Breast epithelium (tissue), 4 donors: ENCODE measurements around the gene FBXO24. TPM values are rescaled to one million over a fixed set of nuclear protein-coding genes. Genes with fewer than 3 reads are reported as not detected.
A peak's percentile ranks its signal among the peaks of the same experiment; 100 is the strongest.

Experiments used
- DNase-seq, 2 donors: peaks; one replicate each; pipeline ENCODE4 v3.0.0-alpha.2; 2019; ENCODE audit warnings: low spot score in 2 of 2
- H3K27ac ChIP-seq, 2 donors: fragments of 200-600 bp; sonication (generic) in 1 of 2; one replicate each; pipeline ENCODE4 v1.5.1; 2016 to 2019; ENCODE audit warnings: mild to moderate bottlenecking in 1 of 2
- H3K27me3 ChIP-seq, 2 donors: fragments of 200-600 bp; sonication (generic) in 1 of 2; one replicate each; pipeline versions ENCODE4 v1.5.1 to v1.6.0; 2017 to 2019; ENCODE audit warnings: control low read depth in 1 of 2, mild to moderate bottlenecking in 1 of 2
- H3K36me3 ChIP-seq: fragments of 200-600 bp; one replicate; pipeline ENCODE4 v1.5.1; 2019
- H3K4me1 ChIP-seq, 2 donors: fragments of 200-600 bp; sonication (generic); one replicate each; pipeline ENCODE4 v1.5.1; 2016 to 2019; ENCODE audit warnings: control low read depth in 1 of 2
- H3K4me3 ChIP-seq, 3 donors: fragments of 200-600 bp; sonication (generic); 1 replicate in 2 of 3; 2 replicates in 1 of 3; pipeline ENCODE4 v1.5.1; 2016 to 2019; ENCODE audit warnings: mild to moderate bottlenecking in 3 of 3, moderate library complexity in 2 of 3
- H3K9me3 ChIP-seq, 2 donors: fragments of 200-600 bp; sonication (generic) in 1 of 2; one replicate each; pipeline ENCODE4 v1.5.1; 2016 to 2019; ENCODE audit warnings: control low read depth in 1 of 2
- POLR2A ChIP-seq: fragments of 450-650 bp; IDR thresholded peaks from one replicate; pipeline ENCODE4 v1.6.1; 2016; ENCODE audit warnings: antibody characterized with exemption, mild to moderate bottlenecking, moderate library complexity
- POLR2AphosphoS5 ChIP-seq, 3 donors: sonication (generic); formaldehyde crosslinking; IDR thresholded peaks; one replicate each; pipeline ENCODE4 v1.6.1; 2017; ENCODE audit warnings: antibody characterized with exemption in 3 of 3
- intact Hi-C: fragments of 100-400 bp; cut with DNase I; formaldehyde crosslinking; loops from one replicate; pipeline ENCODE4 v1.15.1; 2023; ENCODE audit warnings: low total_unique reads
- total RNA-seq, 3 donors: library from RNA; depleted of rRNA; stranded (reverse); fragments of >200 nt; gene quantifications; one replicate each; pipeline ENCODE4 v1.1.0, GENCODE V29; 2016
- TF ChIP-seq, protein P1 (sequence below), 3 donors: fragments of 450-650 bp; IDR thresholded peaks; one replicate each; pipeline ENCODE4 v1.5.1; 2016 to 2017; ENCODE audit warnings: antibody characterized with exemption in 3 of 3, mild to moderate bottlenecking in 3 of 3, moderate library complexity in 3 of 3

FBXO24 gene
- total RNA-seq, 3 donors from 2014 or later: 0.59 to 0.98 TPM; not detected in 1

DNA sequence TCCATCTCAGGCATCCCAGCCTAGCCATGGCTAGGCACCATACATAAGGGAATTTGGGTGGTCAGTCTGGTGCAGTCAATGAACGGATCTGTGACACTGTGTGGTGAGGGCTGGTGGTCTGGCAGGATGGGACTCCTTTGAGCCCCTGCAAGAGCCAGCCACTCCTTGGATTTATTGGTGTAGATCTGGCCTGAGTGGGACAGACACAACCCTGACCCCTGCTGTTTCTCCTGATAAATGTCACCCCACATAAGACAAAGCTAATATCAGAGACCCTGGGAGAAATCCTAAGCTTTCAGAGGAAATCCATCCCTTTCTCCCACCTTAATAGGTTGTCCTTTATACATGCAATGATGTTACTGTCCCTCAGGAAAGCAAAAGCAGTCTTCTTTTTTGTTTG, 2.3 kb downstream of the FBXO24 start:
- peaks cover 5 to 14% of the 10 kb centered on the region in 2 donors for H3K4me1 ChIP-seq
- DNase-seq: no peak
- no peaks in the 10 kb centered on the region for H3K9me3 ChIP-seq
- intact Hi-C loops: no loop called here
- TF ChIP-seq, protein P1, sequence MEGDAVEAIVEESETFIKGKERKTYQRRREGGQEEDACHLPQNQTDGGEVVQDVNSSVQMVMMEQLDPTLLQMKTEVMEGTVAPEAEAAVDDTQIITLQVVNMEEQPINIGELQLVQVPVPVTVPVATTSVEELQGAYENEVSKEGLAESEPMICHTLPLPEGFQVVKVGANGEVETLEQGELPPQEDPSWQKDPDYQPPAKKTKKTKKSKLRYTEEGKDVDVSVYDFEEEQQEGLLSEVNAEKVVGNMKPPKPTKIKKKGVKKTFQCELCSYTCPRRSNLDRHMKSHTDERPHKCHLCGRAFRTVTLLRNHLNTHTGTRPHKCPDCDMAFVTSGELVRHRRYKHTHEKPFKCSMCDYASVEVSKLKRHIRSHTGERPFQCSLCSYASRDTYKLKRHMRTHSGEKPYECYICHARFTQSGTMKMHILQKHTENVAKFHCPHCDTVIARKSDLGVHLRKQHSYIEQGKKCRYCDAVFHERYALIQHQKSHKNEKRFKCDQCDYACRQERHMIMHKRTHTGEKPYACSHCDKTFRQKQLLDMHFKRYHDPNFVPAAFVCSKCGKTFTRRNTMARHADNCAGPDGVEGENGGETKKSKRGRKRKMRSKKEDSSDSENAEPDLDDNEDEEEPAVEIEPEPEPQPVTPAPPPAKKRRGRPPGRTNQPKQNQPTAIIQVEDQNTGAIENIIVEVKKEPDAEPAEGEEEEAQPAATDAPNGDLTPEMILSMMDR (IDR thresholded peaks at IDR 0.05): peak in 1 of 3 donors; percentile 22
- TF ChIP-seq POLR2AphosphoS5 (IDR thresholded peaks at IDR 0.05) (no peak), POLR2A (no peak)
- H3K4me3 ChIP-seq: no peak overlapping the region
- no peaks in the 10 kb centered on the region for H3K36me3 ChIP-seq
- H3K27ac ChIP-seq: no peak overlapping the region
- H3K27me3 ChIP-seq: no peaks in the 10 kb centered on the region

DNA sequence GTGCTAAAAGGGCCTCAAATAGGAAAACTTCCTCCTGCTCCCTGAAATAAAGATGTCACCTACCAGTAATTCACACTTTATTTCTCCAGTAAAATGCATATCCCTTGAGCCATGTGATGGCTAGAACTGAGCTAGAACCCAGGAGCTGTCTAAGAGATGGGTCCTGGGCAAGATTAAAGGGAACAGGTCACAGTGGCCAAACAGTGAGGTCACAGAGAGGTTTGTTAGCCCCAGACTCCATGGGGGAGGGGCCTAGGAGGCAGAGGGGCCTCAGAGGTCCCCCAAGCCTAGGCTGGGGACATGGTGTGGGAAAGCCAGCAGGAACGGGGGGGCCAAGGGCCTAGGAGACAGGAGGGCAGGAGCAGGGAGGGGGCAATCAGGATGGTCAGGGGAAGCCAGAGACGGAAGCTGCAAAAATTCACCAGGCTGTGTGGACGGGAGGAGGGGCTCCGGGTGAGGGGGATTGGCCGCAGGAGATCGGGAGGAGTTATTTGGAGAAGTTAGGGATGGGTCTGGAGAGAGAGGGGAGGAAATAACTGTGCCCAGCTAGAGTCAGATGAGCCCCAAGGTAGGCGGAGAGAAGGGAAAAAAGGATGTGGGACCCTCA, 3.3 kb downstream of the FBXO24 start:
- Histone ChIP-seq H3K27me3 (no peaks in the 10 kb centered on the region), H3K4me1 (peaks cover 0 to 9% of the 10 kb centered on the region in 2 donors), H3K27ac (peak overlapping the region in 1 of 2 donors; percentile 76), H3K36me3 (no peaks in the 10 kb centered on the region), H3K9me3 (no peaks in the 10 kb centered on the region), H3K4me3 (peak overlapping the region in 2 of 3 donors; percentile 24 to 46)
- TF ChIP-seq POLR2A: no peak
- no peak for TF ChIP-seq POLR2AphosphoS5 (IDR thresholded peaks at IDR 0.05)
- TF ChIP-seq, protein P1 (IDR thresholded peaks at IDR 0.05): no peak
- intact Hi-C loops: no loop called here
- no peak for DNase-seq

DNA sequence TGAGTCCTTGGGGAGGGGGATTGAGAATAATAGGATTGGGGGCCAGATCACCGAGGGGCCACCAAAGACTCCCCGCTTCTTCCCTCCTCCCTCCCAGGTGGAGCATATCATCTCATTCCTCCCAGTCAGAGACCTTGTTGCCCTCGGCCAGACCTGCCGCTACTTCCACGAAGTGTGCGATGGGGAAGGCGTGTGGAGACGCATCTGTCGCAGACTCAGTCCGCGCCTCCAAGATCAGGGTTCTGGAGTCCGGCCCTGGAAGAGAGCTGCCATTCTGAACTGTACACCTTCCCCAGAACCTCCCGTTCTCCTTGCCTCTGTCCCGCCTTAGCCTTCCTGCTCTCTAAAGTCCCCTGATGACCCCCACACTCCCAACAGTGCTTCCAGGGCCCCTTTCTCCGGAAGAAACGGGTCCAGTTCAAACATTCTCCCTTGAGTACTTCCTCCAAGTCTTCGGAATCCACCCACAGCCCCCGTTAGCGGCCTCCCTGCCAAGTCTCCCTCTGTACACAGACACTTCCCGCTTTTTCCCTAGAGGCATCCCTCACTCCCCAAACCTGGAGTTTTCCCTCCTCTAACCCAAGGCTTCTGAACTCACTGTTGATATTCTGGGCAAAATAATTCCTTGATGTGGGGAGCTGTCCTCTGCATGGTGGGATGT, 4.1 kb downstream of the FBXO24 start:
- H3K27me3 ChIP-seq: no peaks in the 10 kb centered on the region
- H3K27ac ChIP-seq: peak overlapping the region in 1 of 2 donors; percentile 76
- TF ChIP-seq POLR2AphosphoS5 (IDR thresholded peaks at IDR 0.05): no peak
- no peaks in the 10 kb centered on the region for H3K9me3 ChIP-seq
- DNase-seq: no peak
- intact Hi-C loops: no loop called here
- no peaks in the 10 kb centered on the region for H3K36me3 ChIP-seq
- peaks cover 0 to 1% of the 10 kb centered on the region in 2 donors for H3K4me1 ChIP-seq
- peak overlapping the region in 2 of 3 donors; percentile 24 to 46 for H3K4me3 ChIP-seq

DNA sequence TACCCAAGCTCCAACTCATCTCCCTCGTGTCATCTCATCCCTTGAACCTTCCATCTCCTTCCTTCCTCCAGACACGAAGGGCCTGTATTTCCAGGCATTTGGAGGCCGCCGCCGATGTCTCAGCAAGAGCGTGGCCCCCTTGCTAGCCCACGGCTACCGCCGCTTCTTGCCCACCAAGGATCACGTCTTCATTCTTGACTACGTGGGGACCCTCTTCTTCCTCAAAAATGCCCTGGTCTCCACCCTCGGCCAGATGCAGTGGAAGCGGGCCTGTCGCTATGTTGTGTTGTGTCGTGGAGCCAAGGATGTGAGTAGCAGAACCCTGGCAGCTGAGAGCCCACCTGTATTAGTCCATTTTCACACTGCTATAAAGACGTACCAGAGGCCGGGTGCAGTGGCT, 5.5 kb downstream of the FBXO24 start:
- no peaks in the 10 kb centered on the region for H3K4me1 ChIP-seq
- H3K9me3 ChIP-seq: no peaks in the 10 kb centered on the region
- no peak overlapping the region for H3K4me3 ChIP-seq
- TF ChIP-seq, protein P1 (IDR thresholded peaks at IDR 0.05): no peak
- TF ChIP-seq POLR2A: no peak
- no peak for TF ChIP-seq POLR2AphosphoS5 (IDR thresholded peaks at IDR 0.05)
- H3K36me3 ChIP-seq: no peaks in the 10 kb centered on the region
- H3K27me3 ChIP-seq: no peaks in the 10 kb centered on the region
- no peak for DNase-seq
- intact Hi-C loops: no loop called here
- H3K27ac ChIP-seq: no peak overlapping the region

DNA sequence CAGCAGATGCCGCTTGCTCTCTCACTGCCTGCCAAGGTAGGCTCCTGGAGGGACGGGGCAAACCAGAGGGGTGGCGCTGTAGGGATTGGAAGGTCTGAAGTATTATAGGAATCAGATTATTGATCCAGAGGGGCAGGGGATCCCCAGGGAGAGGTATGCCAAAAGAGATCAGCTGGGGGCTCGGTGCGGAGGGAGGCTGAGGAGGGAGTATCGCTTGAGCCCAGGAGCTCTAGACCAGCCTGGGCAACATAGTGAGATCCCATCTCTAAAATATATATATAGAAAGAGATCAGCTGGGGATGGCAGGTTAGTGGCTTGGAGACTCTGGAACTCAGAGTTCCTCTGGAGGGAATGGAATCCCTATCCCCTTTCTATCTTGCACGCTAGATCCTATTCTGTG, 9.1 kb downstream of the FBXO24 start:
- no peaks in the 10 kb centered on the region for H3K4me1 ChIP-seq
- no peak for DNase-seq
- no peaks in the 10 kb centered on the region for H3K27me3 ChIP-seq
- H3K36me3 ChIP-seq: no peaks in the 10 kb centered on the region
- TF ChIP-seq, protein P1 (IDR thresholded peaks at IDR 0.05): no peak
- TF ChIP-seq POLR2AphosphoS5 (IDR thresholded peaks at IDR 0.05): no peak
- TF ChIP-seq POLR2A: no peak
- no peaks in the 10 kb centered on the region for H3K9me3 ChIP-seq
- H3K4me3 ChIP-seq: no peak overlapping the region
- H3K27ac ChIP-seq: no peak overlapping the region
- intact Hi-C loops: no loop called here
